Measurements from ENCODE around the gene CENATAC. TPM values are rescaled to one million over a fixed set of nuclear protein-coding genes. Genes with fewer than 3 reads are reported as not detected.
A peak's percentile ranks its signal among the peaks of the same experiment; 100 is the strongest.

CENATAC gene
- total RNA-seq, 4 donors from 2014 or later = 66.4 to 192 (median 105) TPM

GRCh38 chr11:119026970-119027369 is 29.0 kb downstream of the CENATAC start:
- Histone ChIP-seq H3K4me1 (peaks cover 0 to 63% (median 4%) of the 10 kb centered on the region in 4 donors), H3K27ac (peak overlapping the region in 3 of 4 donors; percentile 86 to 93 (median 88)), H3K36me3 (peaks cover 0 to 46% (median 0%) of the 10 kb centered on the region in 3 donors), H3K27me3 (no peaks in the 10 kb centered on the region), H3K4me3 (peak overlapping the region in 2 of 4 donors; percentile 75 to 81), H3K9me3 (no peaks in the 10 kb centered on the region)
- TF ChIP-seq POLR2A (IDR thresholded peaks at IDR 0.05) (peak; percentile 30 to 60), CTCF (IDR thresholded peaks at IDR 0.05) (no peak)
- peak in 2 of 3 donors; percentile 76 to 80 for DNase-seq

GRCh38 chr11:119027561-119028345 is 29.8 kb downstream of the CENATAC start:
- Histone ChIP-seq H3K27me3 (no peaks in the 10 kb centered on the region), H3K9me3 (no peaks in the 10 kb centered on the region), H3K27ac (peak overlapping the region in 3 of 4 donors; percentile 86 to 93 (median 88)), H3K4me1 (peaks cover 0 to 57% (median 4%) of the 10 kb centered on the region in 4 donors), H3K4me3 (peak overlapping the region in 3 of 4 donors; percentile 16 to 81 (median 75)), H3K36me3 (peaks cover 0 to 41% (median 0%) of the 10 kb centered on the region in 3 donors)
- TF ChIP-seq POLR2A (IDR thresholded peaks at IDR 0.05) (no peak), CTCF (IDR thresholded peaks at IDR 0.05) (no peak)
- no peak for DNase-seq

- Histone ChIP-seq H3K4me3 (peak overlapping the region in 3 of 4 donors; percentile 16 to 81 (median 75)), H3K9me3 (no peaks in the 10 kb centered on the region), H3K27ac (peak overlapping the region; percentile 86 to 93 (median 88)), H3K27me3 (no peaks in the 10 kb centered on the region), H3K4me1 (peaks cover 0 to 50% (median 4%) of the 10 kb centered on the region in 4 donors), H3K36me3 (peaks cover 0 to 34% (median 0%) of the 10 kb centered on the region in 3 donors)
- DNase-seq = peak in 2 of 3 donors; percentile 51 to 66
- TF ChIP-seq CTCF (IDR thresholded peaks at IDR 0.05) (no peak), POLR2A (IDR thresholded peaks at IDR 0.05) (no peak)
These were observed 30.6 kb downstream of the CENATAC start for GRCh38 chr11:119028346-119029068.

GRCh38 chr11:119029069-119029339 is 31.1 kb downstream of the CENATAC start:
- DNase-seq = no peak
- Histone ChIP-seq H3K4me1 (peaks cover 0 to 45% (median 4%) of the 10 kb centered on the region in 4 donors), H3K27ac (peak overlapping the region; percentile 86 to 93 (median 88)), H3K36me3 (peaks cover 0 to 29% (median 0%) of the 10 kb centered on the region in 3 donors), H3K9me3 (no peaks in the 10 kb centered on the region), H3K27me3 (no peaks in the 10 kb centered on the region), H3K4me3 (peak overlapping the region in 3 of 4 donors; percentile 16 to 81 (median 75))
- TF ChIP-seq CTCF (IDR thresholded peaks at IDR 0.05) = no peak
- TF ChIP-seq POLR2A (IDR thresholded peaks at IDR 0.05) = no peak

- Histone ChIP-seq H3K9me3 (no peaks in the 10 kb centered on the region), H3K4me1 (peaks cover 0 to 43% (median 4%) of the 10 kb centered on the region in 4 donors), H3K36me3 (peaks cover 0 to 24% (median 0%) of the 10 kb centered on the region in 3 donors)
These were observed 31.5 kb downstream of the CENATAC start for GRCh38 chr11:119029340-119030028.

More at GRCh38 chr11:119029340-119030028, 31.5 kb downstream of the CENATAC start:
- H3K27ac ChIP-seq = peak overlapping the region; percentile 86 to 93 (median 88)
- no peaks in the 10 kb centered on the region for H3K27me3 ChIP-seq
- peak in 2 of 3 donors; percentile 84 to 87 for DNase-seq
- TF ChIP-seq CTCF (IDR thresholded peaks at IDR 0.05) (peak in 1 of 6 experiments; percentile 15), POLR2A (IDR thresholded peaks at IDR 0.05) (peak; percentile 88 to 96)
- H3K4me3 ChIP-seq = peak overlapping the region; percentile 68 to 81 (median 74)
